GM12874 (cell line): ENCODE measurements around the gene DNAH5.

ENCODE experiments used
- CTCF ChIP-seq: IDR thresholded peaks from 2 replicates; pipeline ENCODE4 v1.5.1; 2011; ENCODE audit warnings: low read depth, mild to moderate bottlenecking, control low read depth, low read length, moderate library complexity; ENCODE audit not compliant: insufficient read depth

Gene DNAH5

GRCh38 chr5:13985731-13986418 lies 41.4 kb upstream of the DNAH5 start:
- TF ChIP-seq CTCF: no peak

- no peak for TF ChIP-seq CTCF
Measured at GRCh38 chr5:13976867-13977830, 32.7 kb upstream of the DNAH5 start.

- TF ChIP-seq CTCF: no peak
Measured at GRCh38 chr5:13976223-13976622, 31.7 kb upstream of the DNAH5 start.

- no peak for TF ChIP-seq CTCF
Measured at GRCh38 chr5:13975246-13975645, 30.8 kb upstream of the DNAH5 start.

- no peak for TF ChIP-seq CTCF
Measured at GRCh38 chr5:13973724-13974123, 29.2 kb upstream of the DNAH5 start.

GRCh38 chr5:13972029-13972428 lies 27.5 kb upstream of the DNAH5 start:
- TF ChIP-seq CTCF: no peak

- TF ChIP-seq CTCF: peak; percentile 52; the same call in 1 of the 2 replicates
Measured at GRCh38 chr5:13957032-13957645, 12.7 kb upstream of the DNAH5 start.
